Esophagus squamous epithelium (tissue), 4 donors: Measurements from ENCODE around the gene LDLRAD4.

Experiments used
- POLR2A ChIP-seq, 4 donors: fragments of 450-650 bp; IDR thresholded peaks; one replicate each; pipeline ENCODE4 v1.6.1; 2017; ENCODE audit warnings: antibody characterized with exemption in 4 of 4, mild to moderate bottlenecking in 4 of 4, moderate library complexity in 3 of 4
- TF ChIP-seq, protein P1 (sequence below), 6 experiments: fragments of 450-650 bp in 4 of 6; fragments of 200-600 bp in 2 of 6; sonication (generic) in 2 of 6; IDR thresholded peaks; one replicate each; pipeline ENCODE4 v1.5.1; 2016 to 2019; ENCODE audit warnings: antibody characterized with exemption in 6 of 6, mild to moderate bottlenecking in 4 of 6, moderate library complexity in 4 of 6

DNA sequence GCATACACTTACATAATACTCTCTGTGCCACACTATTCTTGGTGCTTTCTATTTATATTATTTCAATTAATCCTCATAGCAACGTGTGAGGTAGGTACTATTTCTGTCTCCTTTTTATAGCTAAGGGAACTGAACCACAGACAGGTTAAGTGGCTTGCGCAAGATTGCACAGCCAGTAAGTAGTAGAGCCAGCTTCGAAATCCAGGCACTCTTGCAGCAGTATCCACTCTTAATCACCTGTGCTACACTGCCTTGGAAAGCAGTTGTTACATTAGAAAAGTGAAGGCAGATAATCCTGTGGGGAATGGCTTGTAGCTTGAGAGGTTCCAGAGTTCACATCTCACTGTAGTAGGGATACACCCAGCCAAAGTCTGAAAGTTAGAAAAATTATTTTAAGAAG is 198.3 kb downstream of the LDLRAD4 start:
- TF ChIP-seq, protein P1, sequence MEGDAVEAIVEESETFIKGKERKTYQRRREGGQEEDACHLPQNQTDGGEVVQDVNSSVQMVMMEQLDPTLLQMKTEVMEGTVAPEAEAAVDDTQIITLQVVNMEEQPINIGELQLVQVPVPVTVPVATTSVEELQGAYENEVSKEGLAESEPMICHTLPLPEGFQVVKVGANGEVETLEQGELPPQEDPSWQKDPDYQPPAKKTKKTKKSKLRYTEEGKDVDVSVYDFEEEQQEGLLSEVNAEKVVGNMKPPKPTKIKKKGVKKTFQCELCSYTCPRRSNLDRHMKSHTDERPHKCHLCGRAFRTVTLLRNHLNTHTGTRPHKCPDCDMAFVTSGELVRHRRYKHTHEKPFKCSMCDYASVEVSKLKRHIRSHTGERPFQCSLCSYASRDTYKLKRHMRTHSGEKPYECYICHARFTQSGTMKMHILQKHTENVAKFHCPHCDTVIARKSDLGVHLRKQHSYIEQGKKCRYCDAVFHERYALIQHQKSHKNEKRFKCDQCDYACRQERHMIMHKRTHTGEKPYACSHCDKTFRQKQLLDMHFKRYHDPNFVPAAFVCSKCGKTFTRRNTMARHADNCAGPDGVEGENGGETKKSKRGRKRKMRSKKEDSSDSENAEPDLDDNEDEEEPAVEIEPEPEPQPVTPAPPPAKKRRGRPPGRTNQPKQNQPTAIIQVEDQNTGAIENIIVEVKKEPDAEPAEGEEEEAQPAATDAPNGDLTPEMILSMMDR (IDR thresholded peaks at IDR 0.05) = no peak
- TF ChIP-seq POLR2A (IDR thresholded peaks at IDR 0.05) = no peak
